ENCODE data around the gene DSE.

GRCh38 chr6:116327803-116328527, 42.8 kb upstream of the DSE start:
- no peak for TF ChIP-seq GATA2 (IDR thresholded peaks at IDR 0.05; ENCODE audit: low read depth, low read length)
- no peak for TF ChIP-seq GATA3 (IDR thresholded peaks at IDR 0.05; ENCODE audit: low read depth, low read length)

Measured in SH-SY5Y (cell line).